Measurements from ENCODE around the gene RABGGTB.
"Not testable (repeated sequence)": the region's sequence is repeated elsewhere in the genome, so short reads cannot be mapped to it uniquely, and the experiment has no call there.

- not testable (repeated sequence) for TF ChIP-seq EZH2phosphoT487 (IDR thresholded peaks at IDR 0.05; ENCODE audit: borderline replicate concordance, low read length); CTCF (IDR thresholded peaks at IDR 0.05; ENCODE audit: low read depth, low read length, poor library complexity, severe bottlenecking)
Observed at GRCh38 chr1:75801480-75801879, 15.4 kb downstream of the RABGGTB start.
